Liver (tissue), 9 donors: ENCODE data around the gene APOE. TPM values are rescaled to one million over a fixed set of nuclear protein-coding genes. Genes with fewer than 3 reads are reported as not detected.

Experiments
- DNase-seq: peaks from one replicate; pipeline ENCODE4 v3.0.0-alpha.2; 2017; ENCODE audit warnings: low spot score
- H3K27ac ChIP-seq, 2 donors: one replicate each; pipeline ENCODE4 v1.7.0; 2013; ENCODE audit warnings: inconsistent platforms in 2 of 2, low read length in 2 of 2, control low read depth in 1 of 2, low read depth in 1 of 2, mild to moderate bottlenecking in 1 of 2
- H3K27me3 ChIP-seq, 4 donors: one replicate each; pipeline versions ENCODE4 v1.6.1 to v1.7.0; 2013; ENCODE audit warnings: low read length in 3 of 4, inconsistent platforms in 1 of 4, mild to moderate bottlenecking in 1 of 4, moderate library complexity in 1 of 4; ENCODE audit not compliant: control insufficient read depth in 4 of 4, insufficient read depth in 4 of 4
- H3K36me3 ChIP-seq, 4 donors: one replicate each; pipeline versions ENCODE4 v1.6.1 to v1.7.0; 2013; ENCODE audit warnings: low read length in 3 of 4, mild to moderate bottlenecking in 3 of 4, low read depth in 1 of 4, moderate library complexity in 1 of 4; ENCODE audit not compliant: control insufficient read depth in 4 of 4, insufficient read depth in 3 of 4
- H3K4me1 ChIP-seq, 4 donors: one replicate each; pipeline versions ENCODE4 v1.6.1 to v1.7.0; 2013; ENCODE audit warnings: low read length in 3 of 4, mild to moderate bottlenecking in 3 of 4, moderate library complexity in 1 of 4; ENCODE audit not compliant: control insufficient read depth in 4 of 4, insufficient read depth in 4 of 4
- H3K4me3 ChIP-seq, 3 donors: one replicate each; pipeline versions ENCODE4 v1.6.1 to v1.7.0; 2013; ENCODE audit warnings: low read length in 3 of 3, control low read depth in 1 of 3, low read depth in 1 of 3, mild to moderate bottlenecking in 1 of 3
- H3K9ac ChIP-seq, 2 donors: one replicate each; pipeline ENCODE4 v1.7.0; 2013; ENCODE audit warnings: low read length in 2 of 2, mild to moderate bottlenecking in 2 of 2, moderate library complexity in 2 of 2, control low read depth in 1 of 2, low read depth in 1 of 2
- H3K9me3 ChIP-seq, 4 donors: one replicate each; pipeline versions ENCODE4 v1.6.1 to v1.7.0; 2013; ENCODE audit warnings: low read length in 3 of 4; ENCODE audit not compliant: control insufficient read depth in 4 of 4
- ATF3 ChIP-seq: IDR thresholded peaks from 2 replicates; pipeline ENCODE4 v1.6.1; 2016; ENCODE audit warnings: antibody characterized with exemption
- CTCF ChIP-seq: fragments of 150-350 bp; IDR thresholded peaks from 2 replicates; pipeline ENCODE4 v1.5.1; 2017; ENCODE audit warnings: improper control_type of control experiment, low read depth, low read length; ENCODE audit not compliant: missing input control
- EGR1 ChIP-seq, 2 donors: IDR thresholded peaks; 2 replicates each; pipeline ENCODE4 v1.6.1; 2016 to 2018; ENCODE audit warnings: antibody characterized with exemption in 2 of 2, low read depth in 2 of 2
- FOXA1 ChIP-seq: IDR thresholded peaks from 2 replicates; pipeline ENCODE4 v1.6.1; 2016; ENCODE audit warnings: antibody characterized with exemption
- FOXA2 ChIP-seq: IDR thresholded peaks from 2 replicates; pipeline ENCODE4 v1.6.1; 2016; ENCODE audit warnings: antibody characterized with exemption
- GABPA ChIP-seq, 2 donors: IDR thresholded peaks in 1 of 2; conservative IDR thresholded peaks in 1 of 2; 2 replicates each; pipeline ENCODE4 v1.6.1; 2016; ENCODE audit warnings: antibody characterized with exemption in 2 of 2, mild to moderate bottlenecking in 1 of 2, moderate library complexity in 1 of 2
- HNF4A ChIP-seq, 2 donors: conservative IDR thresholded peaks; 2 replicates each; pipeline ENCODE4 v1.6.1; 2016; ENCODE audit warnings: antibody characterized with exemption in 2 of 2, mild to moderate bottlenecking in 2 of 2
- HNF4G ChIP-seq: IDR thresholded peaks from 2 replicates; pipeline ENCODE4 v1.6.1; 2016; ENCODE audit warnings: antibody characterized with exemption
- JUND ChIP-seq, 2 donors: IDR thresholded peaks; 2 replicates each; pipeline ENCODE4 v1.6.1; 2016; ENCODE audit warnings: antibody characterized with exemption in 2 of 2
- MAX ChIP-seq: IDR thresholded peaks from 2 replicates; pipeline ENCODE4 v1.6.1; 2016; ENCODE audit warnings: antibody characterized with exemption
- NR2F2 ChIP-seq: IDR thresholded peaks from 2 replicates; pipeline ENCODE4 v1.6.1; 2016; ENCODE audit warnings: antibody characterized with exemption
- RAD21 ChIP-seq, 2 donors: IDR thresholded peaks; 2 replicates each; pipeline ENCODE4 v1.6.1; 2016; ENCODE audit warnings: antibody characterized with exemption in 2 of 2, mild to moderate bottlenecking in 2 of 2
- REST ChIP-seq: IDR thresholded peaks from 2 replicates; pipeline ENCODE4 v1.6.1; 2016; ENCODE audit warnings: antibody characterized with exemption, mild to moderate bottlenecking
- RXRA ChIP-seq, 2 donors: IDR thresholded peaks; 2 replicates each; pipeline ENCODE4 v1.6.1; 2017 to 2018; ENCODE audit warnings: antibody characterized with exemption in 2 of 2, mild to moderate bottlenecking in 1 of 2
- SP1 ChIP-seq: IDR thresholded peaks from 2 replicates; pipeline ENCODE4 v1.6.1; 2018; ENCODE audit warnings: antibody characterized with exemption, mild to moderate bottlenecking
- TAF1 ChIP-seq: conservative IDR thresholded peaks from 2 replicates; pipeline ENCODE4 v1.6.1; 2016; ENCODE audit warnings: antibody characterized with exemption, mild to moderate bottlenecking
- YY1 ChIP-seq: IDR thresholded peaks from 2 replicates; pipeline ENCODE4 v1.6.1; 2016; ENCODE audit warnings: antibody characterized with exemption, mild to moderate bottlenecking
- ZBTB33 ChIP-seq: IDR thresholded peaks from 2 replicates; pipeline ENCODE4 v1.6.1; 2016; ENCODE audit warnings: antibody characterized with exemption
- WGBS: extraction: QIAGEN DNeasy Blood & Tissue Kit; methylation state at CpG from one replicate; pipeline ENCODE4 v1.1.7; 2013; 5-methylcytosine and 5-hydroxymethylcytosine counted together
- polyA plus RNA-seq, 2 donors: library from polyadenylated mRNA; stranded (reverse) in 1 of 2; unstranded in 1 of 2; fragments of 200-250 nt in 1 of 2; fragments of >200 nt in 1 of 2; fragmentation: Nextera tagmentation in 1 of 2; extraction: Ambion mirVana in 1 of 2; gene quantifications; one replicate each; pipeline versions ENCODE4 v1.2.1 to v1.2.3, GENCODE V29; 2013 to 2015
- total RNA-seq, 2 donors: library from RNA; depleted of rRNA; stranded (reverse); fragments of >200 nt; gene quantifications; one replicate each; pipeline ENCODE4 v1.2.3, GENCODE V29; 2014
- donor health status: healthy.
- donor health status: healthy.
- donor health status: healthy.
- donor health status: healthy.
- donor health status: healthy.

The APOE gene
- total and polyA plus RNA-seq, 4 donors, result 1,884 to 5,263 (median 3,713) TPM

GRCh38 chr19:44947041-44947581 lies 41.5 kb downstream of the APOE start:
- whole genome bisulfite sequencing, result 40% methylated on average over 13 of the region's 13 CpGs
- Histone ChIP-seq H3K9me3 (no peaks in the 10 kb centered on the region), H3K9ac (peak overlapping the region; percentile 69 to 98), H3K4me3 (peak overlapping the region; percentile 66 to 87 (median 84)), H3K27me3 (no peaks in the 10 kb centered on the region), H3K27ac (peak overlapping the region; percentile 82 to 93), H3K36me3 (no peaks in the 10 kb centered on the region), H3K4me1 (peaks cover 0 to 59% (median 35%) of the 10 kb centered on the region in 4 donors)
- TF ChIP-seq SP1, result no peak
- TF ChIP-seq HNF4A (conservative IDR thresholded peaks at IDR 0.05), result no peak
- TF ChIP-seq MAX, result no peak
- TF ChIP-seq REST, result no peak
- no peak for TF ChIP-seq HNF4G
- no peak for TF ChIP-seq ZBTB33
- TF ChIP-seq TAF1, result no peak
- TF ChIP-seq GABPA (IDR thresholded peaks at IDR 0.05 in 1 of 2, conservative IDR thresholded peaks at IDR 0.05 in 1 of 2), result no peak
- no peak for TF ChIP-seq CTCF
- TF ChIP-seq ATF3, result no peak
- TF ChIP-seq FOXA2, result no peak
- no peak for TF ChIP-seq NR2F2
- TF ChIP-seq RAD21 (IDR thresholded peaks at IDR 0.05), result no peak
- TF ChIP-seq EGR1 (IDR thresholded peaks at IDR 0.05; ENCODE audit: low read depth in 2 of 2), result no peak
- TF ChIP-seq FOXA1, result no peak
- no peak for DNase-seq

- peaks cover 0 to 58% (median 36%) of the 10 kb centered on the region in 4 donors for H3K4me1 ChIP-seq
- H3K4me3 ChIP-seq, result peak overlapping the region in 1 of 3 donors; percentile 7
- 43% methylated on average over 5 of the region's 5 CpGs for WGBS
- H3K36me3 ChIP-seq, result no peaks in the 10 kb centered on the region
- H3K27ac ChIP-seq, result peak overlapping the region in 1 of 2 donors; percentile 40
- no peaks in the 10 kb centered on the region for H3K9me3 ChIP-seq
- DNase-seq, result no peak
- no peak overlapping the region for H3K9ac ChIP-seq
- H3K27me3 ChIP-seq, result no peaks in the 10 kb centered on the region
- TF ChIP-seq JUND (IDR thresholded peaks at IDR 0.05) (no peak), ZBTB33 (no peak), SP1 (no peak), ATF3 (no peak), NR2F2 (no peak), EGR1 (IDR thresholded peaks at IDR 0.05; ENCODE audit: low read depth in 2 of 2) (no peak), RAD21 (IDR thresholded peaks at IDR 0.05) (no peak), RXRA (IDR thresholded peaks at IDR 0.05) (no peak), FOXA2 (no peak), FOXA1 (no peak), YY1 (no peak), HNF4G (no peak), TAF1 (no peak)
These were observed 42.6 kb downstream of the APOE start for GRCh38 chr19:44948237-44948636.
